Liver (tissue), 9 donors: Measurements from ENCODE around the gene KLK12. TPM values are rescaled to one million over a fixed set of nuclear protein-coding genes. Genes with fewer than 3 reads are reported as not detected.
"Not testable (repeated sequence)": the region's sequence is repeated elsewhere in the genome, so short reads cannot be mapped to it uniquely, and the experiment has no call there.

Source experiments
- DNase-seq: peaks from one replicate; pipeline ENCODE4 v3.0.0-alpha.2; 2017; ENCODE audit warnings: low spot score
- H3K27ac ChIP-seq, 2 donors: one replicate each; pipeline ENCODE4 v1.7.0; 2013; ENCODE audit warnings: inconsistent platforms in 2 of 2, low read length in 2 of 2, control low read depth in 1 of 2, low read depth in 1 of 2, mild to moderate bottlenecking in 1 of 2
- H3K27me3 ChIP-seq, 4 donors: one replicate each; pipeline versions ENCODE4 v1.6.1 to v1.7.0; 2013; ENCODE audit warnings: low read length in 3 of 4, inconsistent platforms in 1 of 4, mild to moderate bottlenecking in 1 of 4, moderate library complexity in 1 of 4; ENCODE audit not compliant: control insufficient read depth in 4 of 4, insufficient read depth in 4 of 4
- H3K36me3 ChIP-seq, 4 donors: one replicate each; pipeline versions ENCODE4 v1.6.1 to v1.7.0; 2013; ENCODE audit warnings: low read length in 3 of 4, mild to moderate bottlenecking in 3 of 4, low read depth in 1 of 4, moderate library complexity in 1 of 4; ENCODE audit not compliant: control insufficient read depth in 4 of 4, insufficient read depth in 3 of 4
- H3K4me1 ChIP-seq, 4 donors: one replicate each; pipeline versions ENCODE4 v1.6.1 to v1.7.0; 2013; ENCODE audit warnings: low read length in 3 of 4, mild to moderate bottlenecking in 3 of 4, moderate library complexity in 1 of 4; ENCODE audit not compliant: control insufficient read depth in 4 of 4, insufficient read depth in 4 of 4
- H3K4me3 ChIP-seq, 3 donors: one replicate each; pipeline versions ENCODE4 v1.6.1 to v1.7.0; 2013; ENCODE audit warnings: low read length in 3 of 3, control low read depth in 1 of 3, low read depth in 1 of 3, mild to moderate bottlenecking in 1 of 3
- H3K9ac ChIP-seq, 2 donors: one replicate each; pipeline ENCODE4 v1.7.0; 2013; ENCODE audit warnings: low read length in 2 of 2, mild to moderate bottlenecking in 2 of 2, moderate library complexity in 2 of 2, control low read depth in 1 of 2, low read depth in 1 of 2
- H3K9me3 ChIP-seq, 4 donors: one replicate each; pipeline versions ENCODE4 v1.6.1 to v1.7.0; 2013; ENCODE audit warnings: low read length in 3 of 4; ENCODE audit not compliant: control insufficient read depth in 4 of 4
- EGR1 ChIP-seq, 2 donors: IDR thresholded peaks; 2 replicates each; pipeline ENCODE4 v1.6.1; 2016 to 2018; ENCODE audit warnings: antibody characterized with exemption in 2 of 2, low read depth in 2 of 2
- FOXA1 ChIP-seq: IDR thresholded peaks from 2 replicates; pipeline ENCODE4 v1.6.1; 2016; ENCODE audit warnings: antibody characterized with exemption
- FOXA2 ChIP-seq: IDR thresholded peaks from 2 replicates; pipeline ENCODE4 v1.6.1; 2016; ENCODE audit warnings: antibody characterized with exemption
- HNF4A ChIP-seq, 2 donors: conservative IDR thresholded peaks; 2 replicates each; pipeline ENCODE4 v1.6.1; 2016; ENCODE audit warnings: antibody characterized with exemption in 2 of 2, mild to moderate bottlenecking in 2 of 2
- HNF4G ChIP-seq: IDR thresholded peaks from 2 replicates; pipeline ENCODE4 v1.6.1; 2016; ENCODE audit warnings: antibody characterized with exemption
- RAD21 ChIP-seq, 2 donors: IDR thresholded peaks; 2 replicates each; pipeline ENCODE4 v1.6.1; 2016; ENCODE audit warnings: antibody characterized with exemption in 2 of 2, mild to moderate bottlenecking in 2 of 2
- SP1 ChIP-seq: IDR thresholded peaks from 2 replicates; pipeline ENCODE4 v1.6.1; 2018; ENCODE audit warnings: antibody characterized with exemption, mild to moderate bottlenecking
- TAF1 ChIP-seq: conservative IDR thresholded peaks from 2 replicates; pipeline ENCODE4 v1.6.1; 2016; ENCODE audit warnings: antibody characterized with exemption, mild to moderate bottlenecking
- WGBS: extraction: QIAGEN DNeasy Blood & Tissue Kit; methylation state at CpG from one replicate; pipeline ENCODE4 v1.1.7; 2013; 5-methylcytosine and 5-hydroxymethylcytosine counted together
- polyA plus RNA-seq, 2 donors: library from polyadenylated mRNA; stranded (reverse) in 1 of 2; unstranded in 1 of 2; fragments of 200-250 nt in 1 of 2; fragments of >200 nt in 1 of 2; fragmentation: Nextera tagmentation in 1 of 2; extraction: Ambion mirVana in 1 of 2; gene quantifications; one replicate each; pipeline versions ENCODE4 v1.2.1 to v1.2.3, GENCODE V29; 2013 to 2015
- total RNA-seq, 2 donors: library from RNA; depleted of rRNA; stranded (reverse); fragments of >200 nt; gene quantifications; one replicate each; pipeline ENCODE4 v1.2.3, GENCODE V29; 2014
- TF ChIP-seq, protein P1 (sequence below): IDR thresholded peaks from 2 replicates; pipeline ENCODE4 v1.6.1; 2016; ENCODE audit warnings: antibody characterized with exemption
- TF ChIP-seq, protein P2 (sequence below): IDR thresholded peaks from 2 replicates; pipeline ENCODE4 v1.6.1; 2016; ENCODE audit warnings: antibody characterized with exemption
- TF ChIP-seq, protein P3 (sequence below): IDR thresholded peaks from 2 replicates; pipeline ENCODE4 v1.6.1; 2016; ENCODE audit warnings: antibody characterized with exemption, mild to moderate bottlenecking
- donor health status: healthy.
- donor health status: healthy.
- donor health status: healthy.
- donor health status: healthy.
- donor health status: healthy.

The KLK12 gene
- total and polyA plus RNA-seq, 4 donors, result not detected

DNA sequence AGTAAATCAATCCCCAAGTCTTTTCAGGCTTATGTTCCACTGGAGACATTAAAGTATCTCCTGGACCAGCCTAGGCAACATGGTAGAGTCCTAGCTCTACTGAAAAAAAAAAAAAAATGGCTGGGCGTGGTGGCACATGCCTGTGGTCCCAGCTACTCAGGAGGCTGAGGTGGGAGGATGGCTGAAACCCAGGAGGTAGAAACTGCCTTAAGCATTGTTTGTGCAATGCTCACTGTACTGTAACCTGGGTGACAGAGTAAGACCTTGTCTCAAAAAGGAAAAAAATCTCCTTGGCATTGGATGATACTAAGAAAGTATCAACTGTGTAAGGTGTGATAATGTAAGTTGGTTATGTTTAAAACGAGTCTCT, 42.2 kb downstream of the KLK12 start:
- WGBS, result 57% methylated on average over 2 of the region's 2 CpGs
- no peak overlapping the region for H3K27ac ChIP-seq
- H3K36me3 ChIP-seq, result no peaks in the 10 kb centered on the region
- H3K9ac ChIP-seq, result no peak overlapping the region
- H3K9me3 ChIP-seq, result peaks cover 0 to 3% (median 0%) of the 10 kb centered on the region in 4 donors
- H3K4me1 ChIP-seq, result no peaks in the 10 kb centered on the region
- H3K4me3 ChIP-seq, result no peak overlapping the region
- DNase-seq, result no peak
- TF ChIP-seq FOXA1 (no peak), HNF4A (conservative IDR thresholded peaks at IDR 0.05) (no peak), TAF1 (no peak)
- H3K27me3 ChIP-seq, result peaks cover 0 to 11% (median 0%) of the 10 kb centered on the region in 4 donors

DNA sequence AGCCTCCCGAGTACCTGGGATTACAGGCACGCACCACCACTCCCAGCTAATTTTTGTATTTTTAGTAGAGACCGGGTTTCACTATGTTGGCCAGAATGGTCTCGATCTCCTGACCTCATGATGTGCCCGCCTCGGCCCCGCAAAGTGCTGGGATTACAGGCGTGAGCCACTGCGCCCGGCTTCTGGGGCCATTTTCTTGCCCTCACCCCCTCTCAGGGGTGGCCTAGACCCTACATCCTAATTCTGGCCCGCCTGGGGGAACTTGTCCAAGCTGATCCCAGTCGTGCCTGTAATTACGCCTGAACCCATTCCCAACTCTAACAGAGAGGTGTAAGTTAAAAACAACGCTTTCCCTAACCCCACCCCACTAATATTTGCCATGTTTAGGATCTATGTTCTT, 50.4 kb downstream of the KLK12 start:
- not testable (repeated sequence) for H3K4me3 ChIP-seq, DNase-seq, H3K4me1 ChIP-seq, H3K36me3 ChIP-seq, H3K9me3 ChIP-seq, H3K9ac ChIP-seq, H3K27ac ChIP-seq
- peaks cover 0 to 19% (median 4%) of the 10 kb centered on the region in 4 donors for H3K27me3 ChIP-seq
- 77% methylated on average over 14 of the region's 14 CpGs for WGBS

DNA sequence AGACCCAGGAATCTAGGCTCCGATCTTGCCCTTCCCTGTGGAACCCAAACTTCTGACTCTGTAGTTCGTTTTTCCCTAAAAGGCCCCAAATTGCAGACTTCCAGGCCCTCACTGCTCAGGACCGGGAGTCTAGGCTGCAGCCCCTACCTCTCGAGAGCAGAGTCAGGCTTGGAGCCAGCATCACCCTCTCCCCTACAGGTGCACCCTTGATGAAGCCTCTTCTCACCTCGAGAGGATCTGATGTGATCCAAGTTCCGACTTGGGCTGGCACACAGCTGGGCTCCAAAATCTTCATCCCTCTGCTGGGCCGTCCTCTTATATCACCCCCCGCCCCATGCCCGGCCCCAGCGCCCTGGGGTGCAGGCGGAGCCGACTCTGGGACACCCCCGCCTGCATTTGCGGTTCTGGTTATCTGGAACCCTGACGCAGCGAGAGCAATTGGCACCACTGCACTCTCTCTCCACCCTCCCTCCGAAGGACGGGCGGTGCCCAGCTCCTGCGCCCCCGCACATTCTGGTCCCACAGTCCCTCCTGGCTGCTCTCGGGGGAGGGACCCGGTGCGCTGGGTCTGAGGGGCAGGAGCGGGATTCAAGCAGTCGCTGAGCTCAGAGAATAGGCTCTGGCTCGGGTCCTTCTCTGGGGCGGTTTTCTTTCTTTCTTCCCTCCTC, 51.0 kb downstream of the KLK12 start, which contains the start of gene KLK7:
KLK7 (minus strand) TSS at position 293 of the 668 bp plus-strand sequence. CDS start 1,518 bp downstream, outside the sequence.
- H3K9ac ChIP-seq, result no peak within 1 kb of the TSS
- H3K36me3 ChIP-seq, result no peaks in the 10 kb centered on the region
- H3K27ac ChIP-seq, result no peak within 1 kb of the TSS
- no peak for DNase-seq
- no peaks in the 10 kb centered on the region for H3K9me3 ChIP-seq
- no peak within 1 kb of the TSS for H3K4me3 ChIP-seq
- WGBS, result 20% methylated on average over 28 of the region's 28 CpGs
- H3K4me1 ChIP-seq, result no peaks in the 10 kb centered on the region
- H3K27me3 ChIP-seq, result peaks cover 0 to 17% (median 4%) of the 10 kb centered on the region in 4 donors
- TF ChIP-seq, protein P1, sequence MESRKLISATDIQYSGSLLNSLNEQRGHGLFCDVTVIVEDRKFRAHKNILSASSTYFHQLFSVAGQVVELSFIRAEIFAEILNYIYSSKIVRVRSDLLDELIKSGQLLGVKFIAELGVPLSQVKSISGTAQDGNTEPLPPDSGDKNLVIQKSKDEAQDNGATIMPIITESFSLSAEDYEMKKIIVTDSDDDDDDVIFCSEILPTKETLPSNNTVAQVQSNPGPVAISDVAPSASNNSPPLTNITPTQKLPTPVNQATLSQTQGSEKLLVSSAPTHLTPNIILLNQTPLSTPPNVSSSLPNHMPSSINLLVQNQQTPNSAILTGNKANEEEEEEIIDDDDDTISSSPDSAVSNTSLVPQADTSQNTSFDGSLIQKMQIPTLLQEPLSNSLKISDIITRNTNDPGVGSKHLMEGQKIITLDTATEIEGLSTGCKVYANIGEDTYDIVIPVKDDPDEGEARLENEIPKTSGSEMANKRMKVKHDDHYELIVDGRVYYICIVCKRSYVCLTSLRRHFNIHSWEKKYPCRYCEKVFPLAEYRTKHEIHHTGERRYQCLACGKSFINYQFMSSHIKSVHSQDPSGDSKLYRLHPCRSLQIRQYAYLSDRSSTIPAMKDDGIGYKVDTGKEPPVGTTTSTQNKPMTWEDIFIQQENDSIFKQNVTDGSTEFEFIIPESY, result no peak
- TF ChIP-seq RAD21 (IDR thresholded peaks at IDR 0.05) (no peak), EGR1 (IDR thresholded peaks at IDR 0.05; ENCODE audit: low read depth in 2 of 2) (no peak), HNF4G (no peak), SP1 (no peak), FOXA1 (no peak), FOXA2 (no peak)
- TF ChIP-seq, protein P2, sequence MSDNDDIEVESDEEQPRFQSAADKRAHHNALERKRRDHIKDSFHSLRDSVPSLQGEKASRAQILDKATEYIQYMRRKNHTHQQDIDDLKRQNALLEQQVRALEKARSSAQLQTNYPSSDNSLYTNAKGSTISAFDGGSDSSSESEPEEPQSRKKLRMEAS, result no peak
- TF ChIP-seq, protein P3, sequence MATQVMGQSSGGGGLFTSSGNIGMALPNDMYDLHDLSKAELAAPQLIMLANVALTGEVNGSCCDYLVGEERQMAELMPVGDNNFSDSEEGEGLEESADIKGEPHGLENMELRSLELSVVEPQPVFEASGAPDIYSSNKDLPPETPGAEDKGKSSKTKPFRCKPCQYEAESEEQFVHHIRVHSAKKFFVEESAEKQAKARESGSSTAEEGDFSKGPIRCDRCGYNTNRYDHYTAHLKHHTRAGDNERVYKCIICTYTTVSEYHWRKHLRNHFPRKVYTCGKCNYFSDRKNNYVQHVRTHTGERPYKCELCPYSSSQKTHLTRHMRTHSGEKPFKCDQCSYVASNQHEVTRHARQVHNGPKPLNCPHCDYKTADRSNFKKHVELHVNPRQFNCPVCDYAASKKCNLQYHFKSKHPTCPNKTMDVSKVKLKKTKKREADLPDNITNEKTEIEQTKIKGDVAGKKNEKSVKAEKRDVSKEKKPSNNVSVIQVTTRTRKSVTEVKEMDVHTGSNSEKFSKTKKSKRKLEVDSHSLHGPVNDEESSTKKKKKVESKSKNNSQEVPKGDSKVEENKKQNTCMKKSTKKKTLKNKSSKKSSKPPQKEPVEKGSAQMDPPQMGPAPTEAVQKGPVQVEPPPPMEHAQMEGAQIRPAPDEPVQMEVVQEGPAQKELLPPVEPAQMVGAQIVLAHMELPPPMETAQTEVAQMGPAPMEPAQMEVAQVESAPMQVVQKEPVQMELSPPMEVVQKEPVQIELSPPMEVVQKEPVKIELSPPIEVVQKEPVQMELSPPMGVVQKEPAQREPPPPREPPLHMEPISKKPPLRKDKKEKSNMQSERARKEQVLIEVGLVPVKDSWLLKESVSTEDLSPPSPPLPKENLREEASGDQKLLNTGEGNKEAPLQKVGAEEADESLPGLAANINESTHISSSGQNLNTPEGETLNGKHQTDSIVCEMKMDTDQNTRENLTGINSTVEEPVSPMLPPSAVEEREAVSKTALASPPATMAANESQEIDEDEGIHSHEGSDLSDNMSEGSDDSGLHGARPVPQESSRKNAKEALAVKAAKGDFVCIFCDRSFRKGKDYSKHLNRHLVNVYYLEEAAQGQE, result no peak
